Measurements from ENCODE around the gene ISL1. TPM values are rescaled to one million over a fixed set of nuclear protein-coding genes. Genes with fewer than 3 reads are reported as not detected.

ISL1 gene
- total RNA-seq: not detected
- polyA plus RNA-seq: not detected
- total RNA-seq: 0 reads per million in 6 experiments

GRCh38 chr5:51383131-51384121 lies at the start of gene ISL1:
Gene ISL1 (plus strand): TSS chr5:51383448. CDS start chr5:51383672, 224 bp downstream.
- Mint-ChIP-seq H3K4me1 (peaks cover 3 to 17% (median 8%) of the 10 kb centered on the region in 4 donors), H3K4me3 (peak within 1 kb of the TSS in 1 of 10 donors; percentile 36), H3K27me3 (peaks cover 57 to 99% (median 80%) of the 10 kb centered on the region in 5 donors), H3K27ac (peak within 1 kb of the TSS in 1 of 10 donors; percentile 87), H3K9me3 (peaks cover 0 to 22% (median 6%) of the 10 kb centered on the region in 9 donors), H3K36me3 (peaks cover 0 to 12% (median 8%) of the 10 kb centered on the region in 3 donors)
- POLR2A ChIA-PET: no interaction called here
- no peak for DNase-seq
- no peak for ATAC-seq

DNA sequence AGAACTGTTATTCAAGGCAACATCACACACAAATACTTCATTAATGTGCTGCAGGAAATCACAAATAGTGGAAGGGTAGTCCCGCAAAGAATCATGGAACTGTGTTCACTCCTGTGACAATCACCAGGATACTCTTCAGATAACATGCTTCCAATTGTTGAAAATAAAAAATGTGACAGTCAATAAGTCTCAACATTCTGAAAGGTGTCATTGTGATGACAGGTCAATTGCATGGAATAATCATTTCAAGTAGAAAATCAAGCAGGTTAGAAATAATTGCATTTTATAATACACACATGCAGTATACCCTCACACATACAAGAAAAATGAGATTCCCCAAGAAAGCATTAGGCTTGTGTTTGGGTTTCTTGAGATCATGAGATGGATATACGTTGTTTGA lies 46.4 kb upstream of the ISL1 start:
- POLR2A ChIA-PET: no interaction called here
- DNase-seq: no peak
- Mint-ChIP-seq H3K4me1 (no peaks in the 10 kb centered on the region), H3K4me3 (no peak overlapping the region), H3K36me3 (peaks cover 0 to 6% (median 2%) of the 10 kb centered on the region in 3 donors), H3K27me3 (no peaks in the 10 kb centered on the region), H3K9me3 (peaks cover 0 to 7% (median 4%) of the 10 kb centered on the region in 9 donors), H3K27ac (no peak overlapping the region)
- no peak for ATAC-seq

DNA sequence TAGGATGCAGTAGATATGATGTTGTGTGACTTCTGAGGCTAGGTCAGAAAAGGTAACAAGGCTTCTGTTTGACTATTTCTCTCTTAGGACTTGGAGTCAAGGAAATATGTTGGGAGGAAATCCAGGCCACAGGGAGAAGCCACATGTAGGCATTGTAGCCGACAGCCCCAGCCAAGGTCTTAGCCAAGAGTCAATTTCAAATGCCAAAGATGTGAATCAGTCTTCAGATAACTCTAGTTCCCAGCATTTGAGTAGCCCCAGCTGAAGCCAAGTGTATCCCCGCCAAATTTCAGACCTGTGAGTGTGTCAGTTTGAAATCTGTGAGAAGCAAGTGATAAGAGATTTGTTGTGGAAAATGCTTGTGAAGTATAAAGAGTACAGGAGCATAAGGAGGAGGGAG lies 38.1 kb upstream of the ISL1 start:
- DNase-seq (no peak), ATAC-seq (no peak)
- Mint-ChIP-seq H3K27ac (no peak overlapping the region), H3K4me1 (no peaks in the 10 kb centered on the region), H3K36me3 (no peaks in the 10 kb centered on the region), H3K4me3 (no peak overlapping the region), H3K9me3 (peaks cover 0 to 38% (median 12%) of the 10 kb centered on the region in 9 donors), H3K27me3 (peaks cover 0 to 12% (median 0%) of the 10 kb centered on the region in 5 donors)
- POLR2A ChIA-PET: no interaction called here

DNA sequence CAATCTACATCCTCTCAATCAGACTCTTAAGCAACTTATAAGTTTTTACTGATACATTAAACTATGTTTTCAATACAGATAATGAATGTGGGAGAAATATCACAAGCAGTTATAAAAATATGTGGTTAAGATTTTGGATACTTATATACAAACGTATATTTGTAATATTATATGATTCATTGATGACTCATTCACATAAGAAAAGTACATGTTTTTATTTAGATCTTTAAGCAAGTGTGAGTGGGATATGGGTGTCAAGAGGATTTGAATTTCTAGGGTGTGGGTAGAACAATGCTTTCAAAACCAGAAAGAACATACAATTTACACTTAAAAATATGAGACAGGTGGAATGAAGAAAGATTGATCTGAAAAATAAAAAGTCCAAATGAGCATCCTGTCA lies 36.1 kb upstream of the ISL1 start:
- POLR2A ChIA-PET: no interaction called here
- H3K4me1 Mint-ChIP-seq: no peaks in the 10 kb centered on the region

DNA sequence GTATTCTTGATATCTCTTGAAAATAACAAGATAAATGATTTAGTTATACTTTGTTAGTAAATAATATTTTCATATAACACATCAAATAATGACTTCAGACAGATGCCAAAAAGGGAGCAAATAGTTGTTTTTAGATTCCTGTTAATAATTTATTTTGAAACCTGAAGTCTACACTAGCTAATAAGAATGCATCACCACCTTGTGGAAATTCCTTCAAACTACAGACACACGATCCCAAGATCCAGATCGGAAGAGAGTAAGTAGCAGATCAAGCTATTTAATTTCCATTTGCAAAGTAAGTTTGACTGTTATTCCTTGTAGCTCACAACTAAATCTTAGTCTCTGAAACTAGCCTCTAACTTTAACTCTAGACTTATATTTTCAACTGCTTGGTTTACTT lies 35.5 kb upstream of the ISL1 start:
- no peak overlapping the region for H3K27ac Mint-ChIP-seq
- peaks cover 0 to 13% (median 0%) of the 10 kb centered on the region in 5 donors for H3K27me3 Mint-ChIP-seq
- POLR2A ChIA-PET: no interaction called here
- DNase-seq (no peak), ATAC-seq (no peak)
- no peak overlapping the region for H3K4me3 Mint-ChIP-seq
- H3K9me3 Mint-ChIP-seq: peaks cover 0 to 44% (median 14%) of the 10 kb centered on the region in 9 donors
- H3K4me1 Mint-ChIP-seq: no peaks in the 10 kb centered on the region
- no peaks in the 10 kb centered on the region for H3K36me3 Mint-ChIP-seq

More for the DNA sequence above, 36.1 kb upstream of the ISL1 start:
- peaks cover 0 to 13% (median 0%) of the 10 kb centered on the region in 5 donors for H3K27me3 Mint-ChIP-seq
- no peak overlapping the region for H3K4me3 Mint-ChIP-seq
- H3K27ac Mint-ChIP-seq: no peak overlapping the region
- ATAC-seq: no peak
- peaks cover 0 to 44% (median 14%) of the 10 kb centered on the region in 9 donors for H3K9me3 Mint-ChIP-seq
- no peaks in the 10 kb centered on the region for H3K36me3 Mint-ChIP-seq
- DNase-seq: no peak

DNA sequence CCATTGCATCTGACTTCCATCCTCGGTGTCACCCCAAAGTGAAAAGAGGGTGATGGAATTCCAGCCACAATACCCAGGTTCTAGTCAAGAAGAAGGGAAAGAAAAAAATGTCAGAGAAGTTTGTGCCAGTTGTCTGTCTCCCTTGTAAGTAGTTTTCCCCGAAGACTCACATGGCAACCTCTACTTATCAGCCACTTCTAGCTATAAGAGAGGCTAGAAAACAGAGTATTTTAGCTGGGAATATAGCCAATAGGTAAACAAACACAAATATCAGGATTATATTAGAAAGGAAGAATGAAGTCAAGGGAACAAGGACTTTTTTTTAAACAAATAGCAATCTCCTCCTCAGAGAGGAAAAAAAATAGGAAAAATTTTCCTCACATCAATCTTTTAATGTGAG lies 12.2 kb upstream of the ISL1 start:
- H3K36me3 Mint-ChIP-seq: peaks cover 0 to 15% (median 0%) of the 10 kb centered on the region in 3 donors
- no peak overlapping the region for H3K4me3 Mint-ChIP-seq
- peaks cover 0 to 11% (median 4%) of the 10 kb centered on the region in 9 donors for H3K9me3 Mint-ChIP-seq
- ATAC-seq: no peak
- H3K4me1 Mint-ChIP-seq: no peaks in the 10 kb centered on the region
- no peak overlapping the region for H3K27ac Mint-ChIP-seq
- H3K27me3 Mint-ChIP-seq: peaks cover 5 to 24% (median 10%) of the 10 kb centered on the region in 5 donors
- POLR2A ChIA-PET: no interaction called here
- no peak for DNase-seq

- H3K36me3 Mint-ChIP-seq: peaks cover 0 to 23% (median 6%) of the 10 kb centered on the region in 3 donors
These were observed 9.2 kb upstream of the ISL1 start for GRCh38 chr5:51373880-51374523.

DNA sequence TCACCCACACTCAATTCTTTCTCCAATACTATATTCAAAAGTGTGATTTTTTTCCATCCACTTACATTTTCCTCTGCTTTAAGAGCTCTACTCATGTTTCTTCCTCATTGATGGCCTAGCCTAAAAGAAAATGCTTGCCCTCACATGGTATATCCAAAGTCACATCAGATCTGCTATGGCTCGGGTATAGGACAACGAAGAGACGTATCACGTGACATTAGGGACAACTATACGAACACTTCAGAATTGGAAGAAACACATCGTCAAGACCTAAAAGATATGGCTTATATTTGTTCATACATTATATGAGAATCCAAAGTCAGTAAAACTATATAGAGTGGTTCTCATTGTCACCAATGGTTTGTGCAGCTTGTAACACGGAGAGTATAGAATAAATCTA lies 8.2 kb upstream of the ISL1 start:
- POLR2A ChIA-PET: no interaction called here

More at GRCh38 chr5:51373880-51374523, 9.2 kb upstream of the ISL1 start:
- Mint-ChIP-seq H3K4me1 (peaks cover 2 to 16% (median 6%) of the 10 kb centered on the region in 4 donors), H3K27ac (no peak overlapping the region), H3K27me3 (peaks cover 22 to 52% (median 36%) of the 10 kb centered on the region in 5 donors), H3K4me3 (no peak overlapping the region), H3K9me3 (peaks cover 3 to 21% (median 8%) of the 10 kb centered on the region in 9 donors)
- DNase-seq: no peak
- no peak for ATAC-seq
- POLR2A ChIA-PET: no interaction called here

GRCh38 chr5:51376509-51376908 lies 6.7 kb upstream of the ISL1 start:
- Mint-ChIP-seq H3K4me3 (no peak overlapping the region), H3K4me1 (peaks cover 2 to 16% (median 7%) of the 10 kb centered on the region in 4 donors), H3K27me3 (peaks cover 45 to 77% (median 56%) of the 10 kb centered on the region in 5 donors), H3K36me3 (peaks cover 0 to 24% (median 6%) of the 10 kb centered on the region in 3 donors), H3K27ac (no peak overlapping the region), H3K9me3 (peaks cover 0 to 22% (median 8%) of the 10 kb centered on the region in 9 donors)
- DNase-seq: no peak
- no peak for ATAC-seq
- POLR2A ChIA-PET: no interaction called here

More for the DNA sequence above, 8.2 kb upstream of the ISL1 start:
- Mint-ChIP-seq H3K36me3 (peaks cover 0 to 23% (median 6%) of the 10 kb centered on the region in 3 donors), H3K27me3 (peaks cover 30 to 62% (median 43%) of the 10 kb centered on the region in 5 donors), H3K9me3 (peaks cover 2 to 22% (median 8%) of the 10 kb centered on the region in 9 donors), H3K4me3 (no peak overlapping the region), H3K4me1 (peaks cover 2 to 16% (median 7%) of the 10 kb centered on the region in 4 donors), H3K27ac (no peak overlapping the region)
- no peak for DNase-seq
- no peak for ATAC-seq

GRCh38 chr5:51377151-51378060 lies 5.8 kb upstream of the ISL1 start:
- POLR2A ChIA-PET: no interaction called here
- no peak for ATAC-seq
- Mint-ChIP-seq H3K9me3 (peaks cover 0 to 22% (median 10%) of the 10 kb centered on the region in 9 donors), H3K36me3 (peaks cover 0 to 27% (median 6%) of the 10 kb centered on the region in 3 donors), H3K4me1 (peaks cover 3 to 16% (median 8%) of the 10 kb centered on the region in 4 donors), H3K4me3 (no peak overlapping the region), H3K27ac (no peak overlapping the region), H3K27me3 (peaks cover 53 to 85% (median 65%) of the 10 kb centered on the region in 5 donors)
- no peak for DNase-seq

DNA sequence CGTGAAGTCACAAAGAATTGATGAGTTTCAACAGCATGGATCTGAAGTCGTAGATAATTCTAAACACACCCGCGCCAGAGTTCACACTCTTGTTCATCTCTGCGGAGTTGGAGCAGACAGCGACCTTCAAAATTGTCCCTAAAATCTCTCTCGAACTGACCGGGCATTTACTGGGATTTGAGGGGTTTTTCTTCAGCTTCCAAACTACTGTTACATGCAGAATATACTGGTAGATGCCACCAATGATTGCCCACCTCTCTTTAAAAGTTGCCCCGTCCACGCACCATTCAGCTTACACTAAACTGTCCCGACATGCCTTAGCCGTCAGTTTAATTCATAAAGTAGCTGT lies 5.2 kb upstream of the ISL1 start:
- ATAC-seq (no peak), DNase-seq (no peak)
- peaks cover 3 to 18% (median 8%) of the 10 kb centered on the region in 4 donors for H3K4me1 Mint-ChIP-seq
- H3K36me3 Mint-ChIP-seq: peaks cover 0 to 27% (median 6%) of the 10 kb centered on the region in 3 donors
- H3K9me3 Mint-ChIP-seq: peaks cover 0 to 22% (median 10%) of the 10 kb centered on the region in 9 donors
- POLR2A ChIA-PET: no interaction called here
- no peak overlapping the region for H3K4me3 Mint-ChIP-seq
- peaks cover 52 to 91% (median 69%) of the 10 kb centered on the region in 5 donors for H3K27me3 Mint-ChIP-seq
- no peak overlapping the region for H3K27ac Mint-ChIP-seq

Measured in naive thymus-derived CD8-positive, alpha-beta T cell (primary cell).